H7 (cell line): ENCODE results near the gene KAT7. TPM values are rescaled to one million over a fixed set of nuclear protein-coding genes. Genes with fewer than 3 reads are reported as not detected.

ENCODE experiments used
- DNase-seq: peaks from one replicate; pipeline ENCODE4 v3.0.0; 2012
- H3K27me3 ChIP-seq: 2 replicates; pipeline ENCODE4 v1.6.0; 2011; ENCODE audit warnings: mild to moderate bottlenecking, low read length; ENCODE audit not compliant: control insufficient read depth, insufficient read depth
- H3K36me3 ChIP-seq: replicated peaks from 2 replicates; pipeline ENCODE4 v1.5.1; 2011; ENCODE audit warnings: low read length; ENCODE audit not compliant: control insufficient read depth, insufficient read depth
- H3K4me3 ChIP-seq: 2 replicates; pipeline ENCODE4 v1.5.1; 2011; ENCODE audit warnings: low read depth, mild to moderate bottlenecking, control low read depth, low read length, moderate library complexity; ENCODE audit not compliant: insufficient read depth
- total RNA-seq: library from RNA; depleted of rRNA; stranded (reverse); fragments of >200 nt; shearing (Covaris generic); gene quantifications from 2 replicates; pipeline ENCODE4 v1.2.3, GENCODE V29; 2014; rRNA removed

Gene KAT7
- 96.1 and 153 TPM in 2 replicates for total RNA-seq

- Histone ChIP-seq H3K36me3 (peaks cover 12% of the 10 kb centered on the region), H3K4me3 (peak within 1 kb of the TSS; percentile 100), H3K27me3 (no peaks in the 10 kb centered on the region)
- DNase-seq: peak; percentile 98
Observed at GRCh38 chr17:49788478-49789242, at the start of gene KAT7. Gene KAT7 (plus strand): TSS chr17:49788681. CDS start chr17:49788835, 154 bp downstream.

GRCh38 chr17:49739641-49740271 is 48.7 kb upstream of the KAT7 start:
- Histone ChIP-seq H3K4me3 (no peak overlapping the region), H3K27me3 (no peaks in the 10 kb centered on the region), H3K36me3 (no peaks in the 10 kb centered on the region)
- no peak for DNase-seq

GRCh38 chr17:49741009-49741691 is 47.3 kb upstream of the KAT7 start:
- Histone ChIP-seq H3K36me3 (no peaks in the 10 kb centered on the region), H3K27me3 (no peaks in the 10 kb centered on the region), H3K4me3 (no peak overlapping the region)
- no peak for DNase-seq

GRCh38 chr17:49741692-49742076 is 46.8 kb upstream of the KAT7 start:
- no peaks in the 10 kb centered on the region for H3K27me3 ChIP-seq
- no peak overlapping the region for H3K4me3 ChIP-seq
- DNase-seq: no peak
- no peaks in the 10 kb centered on the region for H3K36me3 ChIP-seq

GRCh38 chr17:49742166-49742638 is 46.3 kb upstream of the KAT7 start:
- no peak for DNase-seq
- Histone ChIP-seq H3K27me3 (no peaks in the 10 kb centered on the region), H3K4me3 (no peak overlapping the region), H3K36me3 (no peaks in the 10 kb centered on the region)

- no peak overlapping the region for H3K4me3 ChIP-seq
- no peaks in the 10 kb centered on the region for H3K36me3 ChIP-seq
- no peaks in the 10 kb centered on the region for H3K27me3 ChIP-seq
- no peak for DNase-seq
Observed at GRCh38 chr17:49745175-49746139, 43.0 kb upstream of the KAT7 start.

GRCh38 chr17:49746791-49747490 is 41.5 kb upstream of the KAT7 start:
- DNase-seq: no peak
- Histone ChIP-seq H3K4me3 (no peak overlapping the region), H3K27me3 (no peaks in the 10 kb centered on the region), H3K36me3 (no peaks in the 10 kb centered on the region)

- no peak overlapping the region for H3K4me3 ChIP-seq
- no peaks in the 10 kb centered on the region for H3K27me3 ChIP-seq
- H3K36me3 ChIP-seq: no peaks in the 10 kb centered on the region
- no peak for DNase-seq
Observed at GRCh38 chr17:49747632-49748031, 40.8 kb upstream of the KAT7 start.

- DNase-seq: no peak
- H3K4me3 ChIP-seq: no peak overlapping the region
- no peaks in the 10 kb centered on the region for H3K36me3 ChIP-seq
- no peaks in the 10 kb centered on the region for H3K27me3 ChIP-seq
Observed at GRCh38 chr17:49748223-49748622, 40.3 kb upstream of the KAT7 start.

GRCh38 chr17:49748791-49749190 is 39.7 kb upstream of the KAT7 start:
- H3K4me3 ChIP-seq: no peak overlapping the region
- H3K36me3 ChIP-seq: no peaks in the 10 kb centered on the region
- DNase-seq: no peak
- H3K27me3 ChIP-seq: no peaks in the 10 kb centered on the region

- no peak for DNase-seq
- H3K4me3 ChIP-seq: no peak overlapping the region
- H3K27me3 ChIP-seq: no peaks in the 10 kb centered on the region
- H3K36me3 ChIP-seq: no peaks in the 10 kb centered on the region
Observed at GRCh38 chr17:49749730-49750129, 38.8 kb upstream of the KAT7 start.

GRCh38 chr17:49752508-49752907 is 36.0 kb upstream of the KAT7 start:
- Histone ChIP-seq H3K36me3 (no peaks in the 10 kb centered on the region), H3K4me3 (no peak overlapping the region), H3K27me3 (no peaks in the 10 kb centered on the region)
- no peak for DNase-seq

- Histone ChIP-seq H3K36me3 (peaks cover 2% of the 10 kb centered on the region; the same call in 1 of the 2 replicates), H3K27me3 (no peaks in the 10 kb centered on the region), H3K4me3 (no peak overlapping the region)
- no peak for DNase-seq
Observed at GRCh38 chr17:49753959-49754391, 34.5 kb upstream of the KAT7 start.
